ENCODE data around the gene BTBD17. TPM values are rescaled to one million over a fixed set of nuclear protein-coding genes. Genes with fewer than 3 reads are reported as not detected.

The BTBD17 gene
- total RNA-seq, 1 donor from 2014 or later = 2.7 TPM

- H3K4me1 Mint-ChIP-seq (ENCODE audit: unreplicated experiment) = no peaks in the 10 kb centered on the region
- H3K27me3 Mint-ChIP-seq (ENCODE audit: unreplicated experiment) = peaks cover 4% of the 10 kb centered on the region
- no peak overlapping the region for H3K27ac Mint-ChIP-seq (ENCODE audit: unreplicated experiment)
- H3K36me3 Mint-ChIP-seq (ENCODE audit: low read depth, unreplicated experiment) = no peaks in the 10 kb centered on the region
- H3K4me3 Mint-ChIP-seq (ENCODE audit: unreplicated experiment) = no peak overlapping the region
- no peak for DNase-seq (ENCODE audit: low spot score)
- no peak for TF ChIP-seq CTCF (IDR thresholded peaks at IDR 0.05; ENCODE audit: unreplicated experiment)
- no peaks in the 10 kb centered on the region for H3K9me3 Mint-ChIP-seq (ENCODE audit: unreplicated experiment)
These were observed 12.4 kb upstream of the BTBD17 start for GRCh38 chr17:74373838-74374606.

- Mint-ChIP-seq H3K4me1 (ENCODE audit: unreplicated experiment) (no peaks in the 10 kb centered on the region), H3K27ac (ENCODE audit: unreplicated experiment) (no peak overlapping the region), H3K36me3 (ENCODE audit: low read depth, unreplicated experiment) (no peaks in the 10 kb centered on the region), H3K27me3 (ENCODE audit: unreplicated experiment) (peaks cover 5% of the 10 kb centered on the region), H3K9me3 (ENCODE audit: unreplicated experiment) (no peaks in the 10 kb centered on the region), H3K4me3 (ENCODE audit: unreplicated experiment) (no peak overlapping the region)
- TF ChIP-seq CTCF (IDR thresholded peaks at IDR 0.05; ENCODE audit: unreplicated experiment) = no peak
- no peak for DNase-seq (ENCODE audit: low spot score)
These were observed 10.8 kb upstream of the BTBD17 start for GRCh38 chr17:74372426-74372825.

GRCh38 chr17:74371653-74372147 is 10.0 kb upstream of the BTBD17 start:
- H3K4me3 Mint-ChIP-seq (ENCODE audit: unreplicated experiment) = no peak overlapping the region
- H3K4me1 Mint-ChIP-seq (ENCODE audit: unreplicated experiment) = no peaks in the 10 kb centered on the region
- no peaks in the 10 kb centered on the region for H3K9me3 Mint-ChIP-seq (ENCODE audit: unreplicated experiment)
- TF ChIP-seq CTCF (IDR thresholded peaks at IDR 0.05; ENCODE audit: unreplicated experiment) = no peak
- H3K27me3 Mint-ChIP-seq (ENCODE audit: unreplicated experiment) = peaks cover 5% of the 10 kb centered on the region
- no peaks in the 10 kb centered on the region for H3K36me3 Mint-ChIP-seq (ENCODE audit: low read depth, unreplicated experiment)
- no peak for DNase-seq (ENCODE audit: low spot score)
- H3K27ac Mint-ChIP-seq (ENCODE audit: unreplicated experiment) = no peak overlapping the region

- H3K27me3 Mint-ChIP-seq (ENCODE audit: unreplicated experiment) = peaks cover 5% of the 10 kb centered on the region
- H3K4me3 Mint-ChIP-seq (ENCODE audit: unreplicated experiment) = no peak overlapping the region
- no peaks in the 10 kb centered on the region for H3K4me1 Mint-ChIP-seq (ENCODE audit: unreplicated experiment)
- no peak for DNase-seq (ENCODE audit: low spot score)
- no peak overlapping the region for H3K27ac Mint-ChIP-seq (ENCODE audit: unreplicated experiment)
- no peaks in the 10 kb centered on the region for H3K36me3 Mint-ChIP-seq (ENCODE audit: low read depth, unreplicated experiment)
- no peak for TF ChIP-seq CTCF (IDR thresholded peaks at IDR 0.05; ENCODE audit: unreplicated experiment)
- no peaks in the 10 kb centered on the region for H3K9me3 Mint-ChIP-seq (ENCODE audit: unreplicated experiment)
These were observed 8.2 kb upstream of the BTBD17 start for GRCh38 chr17:74369665-74370490.
